ENCODE measurements around the gene FAM114A2. TPM values are rescaled to one million over a fixed set of nuclear protein-coding genes. Genes with fewer than 3 reads are reported as not detected.

FAM114A2 gene
- total RNA-seq, 1 donor from 2014 or later = 30.5 TPM

DNA sequence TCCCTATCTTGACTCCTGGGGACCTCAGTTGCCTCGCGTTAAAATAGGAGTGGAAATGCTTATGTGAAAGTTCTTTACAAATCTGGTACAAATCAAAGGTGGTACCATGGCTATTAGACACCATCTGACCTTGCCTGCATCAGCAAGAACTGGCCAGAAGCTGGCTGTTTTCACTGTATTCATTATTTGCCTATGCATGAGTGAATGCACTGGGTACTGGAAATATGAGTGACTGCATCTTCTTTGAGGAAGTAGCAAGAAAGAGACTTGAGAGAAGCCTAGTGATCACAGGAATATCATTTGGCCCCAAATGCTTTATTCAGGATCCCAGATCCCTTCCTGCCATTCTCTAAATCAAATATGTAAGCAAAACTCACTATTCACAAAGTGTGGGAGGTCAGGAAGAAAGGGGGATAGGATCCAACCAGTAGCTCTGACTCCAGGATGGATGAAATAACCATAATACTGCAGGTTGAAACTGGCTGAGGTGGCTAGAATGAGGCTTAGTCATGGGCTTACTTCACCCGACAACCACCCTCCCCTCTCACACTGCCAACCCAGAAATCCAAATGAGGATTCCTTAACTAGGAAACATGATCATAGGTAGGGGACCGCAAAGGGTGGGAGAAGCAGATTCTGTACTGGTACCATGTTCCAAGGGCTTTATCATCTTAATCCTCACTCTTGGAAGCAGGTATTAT is 56.7 kb downstream of the FAM114A2 start:
- ChIA-PET CTCF (no interaction called here), POLR2A (interaction anchor here (0.5 kb wide), 1 partner anchor 17 kb away, joined by 4 read pairs; no protein-coding TSS in a partner anchor)
- TF ChIP-seq, protein P1, sequence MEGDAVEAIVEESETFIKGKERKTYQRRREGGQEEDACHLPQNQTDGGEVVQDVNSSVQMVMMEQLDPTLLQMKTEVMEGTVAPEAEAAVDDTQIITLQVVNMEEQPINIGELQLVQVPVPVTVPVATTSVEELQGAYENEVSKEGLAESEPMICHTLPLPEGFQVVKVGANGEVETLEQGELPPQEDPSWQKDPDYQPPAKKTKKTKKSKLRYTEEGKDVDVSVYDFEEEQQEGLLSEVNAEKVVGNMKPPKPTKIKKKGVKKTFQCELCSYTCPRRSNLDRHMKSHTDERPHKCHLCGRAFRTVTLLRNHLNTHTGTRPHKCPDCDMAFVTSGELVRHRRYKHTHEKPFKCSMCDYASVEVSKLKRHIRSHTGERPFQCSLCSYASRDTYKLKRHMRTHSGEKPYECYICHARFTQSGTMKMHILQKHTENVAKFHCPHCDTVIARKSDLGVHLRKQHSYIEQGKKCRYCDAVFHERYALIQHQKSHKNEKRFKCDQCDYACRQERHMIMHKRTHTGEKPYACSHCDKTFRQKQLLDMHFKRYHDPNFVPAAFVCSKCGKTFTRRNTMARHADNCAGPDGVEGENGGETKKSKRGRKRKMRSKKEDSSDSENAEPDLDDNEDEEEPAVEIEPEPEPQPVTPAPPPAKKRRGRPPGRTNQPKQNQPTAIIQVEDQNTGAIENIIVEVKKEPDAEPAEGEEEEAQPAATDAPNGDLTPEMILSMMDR (IDR thresholded peaks at IDR 0.05) = no peak
- intact Hi-C loops (cut with micrococcal nuclease) = no loop called here
- peaks cover 6% of the 10 kb centered on the region for H3K27me3 Mint-ChIP-seq
- DNase-seq (no peak), ATAC-seq (ENCODE audit: low read depth) (no peak)
- peaks cover 7% of the 10 kb centered on the region for H3K4me1 Mint-ChIP-seq
- no peak overlapping the region for H3K27ac Mint-ChIP-seq
- H3K9me3 Mint-ChIP-seq = no peaks in the 10 kb centered on the region
- no peaks in the 10 kb centered on the region for H3K36me3 Mint-ChIP-seq (ENCODE audit: low read depth)
- H3K4me3 Mint-ChIP-seq = no peak overlapping the region

DNA sequence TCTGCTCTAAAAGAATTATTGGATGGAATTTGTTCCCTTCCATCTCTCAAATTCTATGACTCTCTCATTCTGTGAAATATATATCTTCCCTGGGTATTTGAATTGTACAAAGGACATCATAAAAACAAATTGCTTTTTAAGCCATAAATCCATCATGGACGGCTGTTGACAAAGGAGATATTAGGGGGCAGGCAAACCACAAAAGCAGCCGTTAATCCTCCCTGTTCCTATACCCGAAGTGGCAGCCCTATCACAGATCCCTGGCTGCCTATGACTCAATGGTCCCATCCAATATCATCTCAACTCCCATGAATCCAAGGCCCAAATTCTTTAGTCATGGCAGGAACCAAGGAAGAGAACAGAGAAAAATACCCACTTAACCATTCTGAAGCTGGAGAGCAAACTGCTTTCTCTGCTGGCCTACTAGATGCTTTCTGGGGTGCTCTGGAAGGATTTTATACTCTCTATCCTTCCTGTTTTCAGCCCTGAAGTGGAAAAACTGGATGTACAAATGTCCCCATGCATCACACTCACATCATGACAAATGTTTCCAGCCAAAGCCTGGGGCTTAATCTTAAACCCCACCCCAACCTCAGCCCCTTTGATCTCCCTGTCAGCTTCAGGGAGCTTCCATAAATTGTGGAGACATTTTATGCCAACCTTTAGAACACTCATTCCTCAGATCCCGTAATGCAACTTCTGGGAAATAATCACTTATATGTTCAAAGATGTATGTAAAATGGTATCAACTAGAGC is 59.5 kb downstream of the FAM114A2 start:
- intact Hi-C loops (cut with micrococcal nuclease) = loop anchor here (10.0 kb wide), 1 partner anchor 636 kb away; no protein-coding TSS in a partner anchor
- DNase-seq (no peak), ATAC-seq (ENCODE audit: low read depth) (no peak)
- TF ChIP-seq, protein P1 (IDR thresholded peaks at IDR 0.05) = no peak
- ChIA-PET POLR2A (no interaction called here), CTCF (no interaction called here)
- no peak overlapping the region for H3K4me3 Mint-ChIP-seq
- H3K27ac Mint-ChIP-seq = no peak overlapping the region
- H3K36me3 Mint-ChIP-seq (ENCODE audit: low read depth) = no peaks in the 10 kb centered on the region
- peaks cover 10% of the 10 kb centered on the region for H3K27me3 Mint-ChIP-seq
- peaks cover 7% of the 10 kb centered on the region for H3K4me1 Mint-ChIP-seq
- no peaks in the 10 kb centered on the region for H3K9me3 Mint-ChIP-seq

DNA sequence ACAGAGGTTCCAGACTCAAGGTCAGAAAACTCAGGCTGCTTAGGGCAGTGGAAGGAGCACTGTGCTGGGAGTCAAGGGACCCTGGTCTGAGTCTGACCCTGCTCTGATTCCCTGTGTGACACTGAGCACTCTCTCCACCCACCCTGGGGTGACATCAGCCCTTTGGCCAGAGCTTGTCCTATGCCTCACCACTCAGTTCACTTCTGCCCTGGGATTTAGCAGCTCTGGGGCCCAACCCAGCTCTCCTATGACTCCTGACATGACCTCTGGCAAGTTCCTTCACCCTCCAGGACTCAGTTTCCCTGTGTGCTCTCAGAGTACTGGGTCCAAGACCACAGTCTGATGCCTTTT is 63.9 kb downstream of the FAM114A2 start:
- Mint-ChIP-seq H3K36me3 (ENCODE audit: low read depth) (no peaks in the 10 kb centered on the region), H3K4me3 (no peak overlapping the region), H3K4me1 (no peaks in the 10 kb centered on the region), H3K27me3 (peaks cover 10% of the 10 kb centered on the region), H3K27ac (no peak overlapping the region), H3K9me3 (no peaks in the 10 kb centered on the region)
- intact Hi-C loops (cut with micrococcal nuclease) = loop anchor here (1.0 to 10.0 kb wide), 5 partner anchors 98 to 666 kb away; no protein-coding TSS in a partner anchor
- ChIA-PET POLR2A (no interaction called here), CTCF (interaction anchor here (0.9 to 3.7 kb wide), 8 partner anchors 10 to 665 kb away, joined by 3 to 25 read pairs (median 10); no protein-coding TSS in a partner anchor)
- DNase-seq = no peak
- ATAC-seq (ENCODE audit: low read depth) = no peak
- TF ChIP-seq, protein P1 (IDR thresholded peaks at IDR 0.05) = no peak

DNA sequence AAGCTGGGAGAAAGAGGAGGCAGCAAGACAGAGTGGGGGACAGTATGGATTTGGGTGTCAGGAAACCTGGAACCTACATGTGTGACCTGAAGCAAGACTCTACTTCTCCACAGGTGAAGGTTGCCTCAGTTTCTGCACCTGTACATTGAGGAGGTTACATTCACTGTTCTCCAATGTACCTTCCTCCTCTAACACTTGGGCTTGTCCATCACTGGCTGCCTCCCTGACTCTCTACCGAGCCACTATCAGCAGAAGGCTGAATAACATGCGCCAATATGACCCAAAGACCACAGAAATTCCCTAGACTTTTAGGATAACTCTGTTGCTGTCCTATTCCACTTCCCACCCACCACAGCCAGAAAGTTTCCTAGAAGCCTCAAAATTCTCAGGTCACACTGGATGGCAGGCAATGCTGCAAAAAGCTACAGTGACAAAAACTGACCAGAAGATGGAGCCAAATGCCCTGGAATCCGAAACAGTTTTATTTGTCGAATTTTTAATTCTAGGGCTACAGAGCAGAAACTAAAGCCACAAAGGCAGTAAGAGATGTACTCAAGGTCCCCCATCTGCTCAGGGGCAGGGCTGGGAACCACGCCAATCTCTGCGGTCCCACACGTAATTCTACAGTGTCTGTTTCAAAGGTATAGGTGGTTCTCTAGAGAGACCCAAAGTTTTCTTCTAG is 64.4 kb downstream of the FAM114A2 start:
- H3K36me3 Mint-ChIP-seq (ENCODE audit: low read depth) = no peaks in the 10 kb centered on the region

More for the DNA sequence above, 64.4 kb downstream of the FAM114A2 start:
- Mint-ChIP-seq H3K27ac (no peak overlapping the region), H3K9me3 (no peaks in the 10 kb centered on the region), H3K4me3 (no peak overlapping the region), H3K27me3 (peaks cover 10% of the 10 kb centered on the region), H3K4me1 (no peaks in the 10 kb centered on the region)
- TF ChIP-seq, protein P1 (IDR thresholded peaks at IDR 0.05) = no peak
- DNase-seq (no peak), ATAC-seq (ENCODE audit: low read depth) (no peak)
- intact Hi-C loops (cut with micrococcal nuclease) = loop anchor here (1.0 to 10.0 kb wide), 5 partner anchors 98 to 666 kb away; no protein-coding TSS in a partner anchor
- POLR2A ChIA-PET = no interaction called here
- CTCF ChIA-PET = interaction anchor here (0.9 to 3.7 kb wide), 7 partner anchors 9 to 661 kb away, joined by 3 to 25 read pairs (median 11); no protein-coding TSS in a partner anchor
